Trophoblast cell (in vitro differentiated cells and primary cell): ENCODE results near the gene PRRC2C.

Source experiments
- DNase-seq, 2 donors: peaks; one replicate each; pipeline ENCODE4 v3.0.0-alpha.2; 2016
- H2AFZ ChIP-seq: 2 replicates; pipeline ENCODE4 v1.6.1; 2013; ENCODE audit warnings: low read length, moderate library complexity, mild to moderate bottlenecking; ENCODE audit not compliant: insufficient read depth, poor library complexity
- H2AK5ac ChIP-seq: 2 replicates; pipeline ENCODE4 v1.6.1; 2013; ENCODE audit warnings: mild to moderate bottlenecking, low read length
- H2BK120ac ChIP-seq: 2 replicates; pipeline ENCODE4 v1.6.1; 2013; ENCODE audit warnings: low read length, mild to moderate bottlenecking, moderate library complexity; ENCODE audit not compliant: insufficient read depth, poor library complexity
- H2BK12ac ChIP-seq: 2 replicates; pipeline ENCODE4 v1.6.1; 2013; ENCODE audit warnings: mild to moderate bottlenecking, low read length, moderate library complexity
- H2BK5ac ChIP-seq: 2 replicates; pipeline ENCODE4 v1.6.1; 2013; ENCODE audit warnings: low read length, low read depth, moderate library complexity, mild to moderate bottlenecking; ENCODE audit not compliant: poor library complexity
- H3K14ac ChIP-seq: 2 replicates; pipeline ENCODE4 v1.6.1; 2013; ENCODE audit warnings: mild to moderate bottlenecking, low read length
- H3K18ac ChIP-seq: 2 replicates; pipeline ENCODE4 v1.6.1; 2013; ENCODE audit warnings: mild to moderate bottlenecking, low read length
- H3K23ac ChIP-seq: 2 replicates; pipeline ENCODE4 v1.6.1; 2013; ENCODE audit warnings: low read length
- H3K27ac ChIP-seq: 2 replicates; pipeline ENCODE4 v1.5.1; 2013; ENCODE audit warnings: low read depth, mild to moderate bottlenecking, inconsistent platforms, low read length, moderate library complexity
- H3K27me3 ChIP-seq: 2 replicates; pipeline ENCODE4 v1.6.1; 2013; ENCODE audit warnings: inconsistent platforms, mild to moderate bottlenecking, low read length, moderate library complexity; ENCODE audit not compliant: insufficient read depth
- H3K36me3 ChIP-seq, 2 experiments: 1 replicate in 1 of 2; 2 replicates in 1 of 2; pipeline ENCODE4 v1.6.1; 2013; ENCODE audit warnings: low read length in 2 of 2, mild to moderate bottlenecking in 2 of 2, moderate library complexity in 1 of 2; ENCODE audit not compliant: insufficient read depth in 2 of 2, control insufficient read depth in 1 of 2
- H3K4ac ChIP-seq: 2 replicates; pipeline ENCODE4 v1.6.1; 2013; ENCODE audit warnings: low read depth, mild to moderate bottlenecking, low read length, moderate library complexity
- H3K4me1 ChIP-seq, 2 experiments: 1 replicate in 1 of 2; 2 replicates in 1 of 2; pipeline ENCODE4 v1.6.1; 2013; ENCODE audit warnings: low read length in 2 of 2, mild to moderate bottlenecking in 2 of 2, moderate library complexity in 1 of 2; ENCODE audit not compliant: insufficient read depth in 2 of 2, control insufficient read depth in 1 of 2
- H3K4me2 ChIP-seq: 2 replicates; pipeline ENCODE4 v1.6.1; 2013; ENCODE audit warnings: inconsistent platforms, mild to moderate bottlenecking, low read length, moderate library complexity
- H3K4me3 ChIP-seq: 2 replicates; pipeline ENCODE4 v1.5.1; 2013; ENCODE audit warnings: mild to moderate bottlenecking, low read depth, low read length, inconsistent platforms
- H3K79me1 ChIP-seq: one replicate; pipeline ENCODE4 v1.6.1; 2013; ENCODE audit warnings: low read length
- H3K79me2 ChIP-seq: 2 replicates; pipeline ENCODE4 v1.6.1; 2013; ENCODE audit warnings: low read length, mild to moderate bottlenecking; ENCODE audit not compliant: control insufficient read depth, insufficient read depth, poor library complexity
- H3K9ac ChIP-seq: 2 replicates; pipeline ENCODE4 v1.6.1; 2013; ENCODE audit warnings: mild to moderate bottlenecking, low read length
- H3K9me3 ChIP-seq: 2 replicates; pipeline ENCODE4 v1.6.1; 2013; ENCODE audit warnings: low read depth, mild to moderate bottlenecking, control low read depth, inconsistent platforms, low read length; ENCODE audit not compliant: insufficient read depth
- H4K12ac ChIP-seq: 2 replicates; pipeline ENCODE4 v1.6.1; 2013; ENCODE audit warnings: low read depth, mild to moderate bottlenecking, low read length, moderate library complexity
- H4K8ac ChIP-seq: 2 replicates; pipeline ENCODE4 v1.6.1; 2013; ENCODE audit warnings: low read depth, mild to moderate bottlenecking, low read length, moderate library complexity
- H4K91ac ChIP-seq: one replicate; pipeline ENCODE4 v1.6.1; 2013; ENCODE audit warnings: low read depth, mild to moderate bottlenecking, low read length, moderate library complexity
- WGBS: extraction: QIAGEN DNeasy Blood & Tissue Kit; methylation state at CpG from one replicate; pipeline ENCODE4 v1.1.7; 2013; ENCODE audit warnings: missing lambda C conversion rate; ENCODE audit not compliant: insufficient read length, insufficient coverage; ENCODE audit errors: extremely low coverage; 5-methylcytosine and 5-hydroxymethylcytosine counted together

The PRRC2C gene

DNA sequence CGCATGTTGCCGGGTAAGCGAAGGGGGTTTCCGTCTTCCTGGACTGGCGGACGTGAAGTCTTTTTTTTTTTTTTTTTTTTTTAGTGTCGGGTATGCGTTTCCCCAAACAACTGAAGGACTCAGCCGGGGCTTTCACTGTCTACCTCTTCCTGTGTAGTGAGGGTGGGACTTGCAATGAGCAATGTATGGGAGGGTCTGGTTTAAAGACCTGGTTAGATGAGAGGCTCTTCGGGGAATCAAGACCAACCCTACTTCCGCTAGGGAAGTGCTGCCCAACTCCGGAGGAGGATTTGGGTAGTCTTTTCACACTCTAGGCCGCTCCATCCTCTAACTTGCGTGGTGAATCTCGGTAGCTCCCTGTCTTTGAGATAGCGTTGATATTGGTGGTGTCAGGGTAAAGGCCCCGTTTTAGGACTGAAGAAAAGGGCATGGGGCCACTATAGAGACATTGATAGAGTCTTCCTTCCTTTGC, 754 bp downstream of the PRRC2C start:
- peak overlapping the region; percentile 100 for H3K4ac ChIP-seq
- no peaks in the 10 kb centered on the region for H3K9me3 ChIP-seq
- peak overlapping the region; percentile 97 for H4K8ac ChIP-seq
- H3K79me2 ChIP-seq: peaks cover 10% of the 10 kb centered on the region
- H3K4me2 ChIP-seq: peak overlapping the region; percentile 61
- H3K4me3 ChIP-seq: peak overlapping the region; percentile 96
- H3K9ac ChIP-seq: peak overlapping the region; percentile 99
- no peaks in the 10 kb centered on the region for H3K27me3 ChIP-seq
- peak overlapping the region; percentile 91 for H2AFZ ChIP-seq
- H4K91ac ChIP-seq: peak overlapping the region; percentile 98
- peak in 1 of 2 donors; percentile 73 for DNase-seq
- H3K4me1 ChIP-seq: peaks cover 1 to 2% of the 10 kb centered on the region in 2 experiments
- peaks cover under 1 to 2% of the 10 kb centered on the region in 2 experiments for H3K36me3 ChIP-seq
- H2BK5ac ChIP-seq: peak overlapping the region; percentile 98
- H3K27ac ChIP-seq: peak overlapping the region; percentile 97
- peak overlapping the region; percentile 96 for H2BK120ac ChIP-seq
- peak overlapping the region; percentile 99 for H2AK5ac ChIP-seq
- peak overlapping the region; percentile 98 for H4K12ac ChIP-seq
- no peak overlapping the region for H3K23ac ChIP-seq
- WGBS: no CpG with 5 or more reads among the region's 17 CpGs
- no peak overlapping the region for H2BK12ac ChIP-seq
- peak overlapping the region; percentile 99 for H3K14ac ChIP-seq
- H3K18ac ChIP-seq: peak overlapping the region; percentile 98
- peaks cover 5% of the 10 kb centered on the region for H3K79me1 ChIP-seq

DNA sequence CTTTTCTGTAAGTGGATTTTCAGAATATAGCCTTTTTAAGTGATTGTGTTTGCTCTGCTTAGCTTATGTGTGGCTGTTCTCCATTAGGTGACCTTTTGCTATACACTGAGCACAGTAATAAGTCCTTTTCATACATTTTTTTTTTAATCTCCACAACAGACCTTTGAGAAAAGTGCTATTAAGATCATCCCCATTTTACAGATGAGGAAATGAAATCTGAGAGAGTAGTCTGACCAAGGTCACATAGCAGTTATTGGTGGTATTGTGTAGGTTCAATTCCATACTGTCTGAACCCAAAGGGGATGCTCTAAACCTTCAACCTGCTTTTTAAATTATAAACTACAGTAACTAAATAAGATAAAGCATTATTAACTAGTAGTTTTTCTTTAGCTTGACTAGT, 1.7 kb downstream of the PRRC2C start:
- H3K4me3 ChIP-seq: no peak overlapping the region
- H3K4ac ChIP-seq: peak overlapping the region; percentile 100
- peaks cover 12% of the 10 kb centered on the region for H3K79me2 ChIP-seq
- H4K91ac ChIP-seq: no peak overlapping the region
- no peak overlapping the region for H3K23ac ChIP-seq
- DNase-seq: no peak
- no peak overlapping the region for H2AFZ ChIP-seq
- H3K14ac ChIP-seq: no peak overlapping the region
- H4K12ac ChIP-seq: no peak overlapping the region
- peaks cover 1 to 2% of the 10 kb centered on the region in 2 experiments for H3K4me1 ChIP-seq
- H3K36me3 ChIP-seq: peaks cover 2 to 4% of the 10 kb centered on the region in 2 experiments
- no peaks in the 10 kb centered on the region for H3K27me3 ChIP-seq
- H3K9me3 ChIP-seq: no peaks in the 10 kb centered on the region
- no peak overlapping the region for H2BK12ac ChIP-seq
- H2BK120ac ChIP-seq: no peak overlapping the region
- H3K27ac ChIP-seq: no peak overlapping the region
- no peak overlapping the region for H2BK5ac ChIP-seq
- no peak overlapping the region for H2AK5ac ChIP-seq
- H3K9ac ChIP-seq: no peak overlapping the region
- H3K79me1 ChIP-seq: peaks cover 5% of the 10 kb centered on the region
- no peak overlapping the region for H3K18ac ChIP-seq
- no peak overlapping the region for H4K8ac ChIP-seq
- H3K4me2 ChIP-seq: peak overlapping the region; percentile 61

DNA sequence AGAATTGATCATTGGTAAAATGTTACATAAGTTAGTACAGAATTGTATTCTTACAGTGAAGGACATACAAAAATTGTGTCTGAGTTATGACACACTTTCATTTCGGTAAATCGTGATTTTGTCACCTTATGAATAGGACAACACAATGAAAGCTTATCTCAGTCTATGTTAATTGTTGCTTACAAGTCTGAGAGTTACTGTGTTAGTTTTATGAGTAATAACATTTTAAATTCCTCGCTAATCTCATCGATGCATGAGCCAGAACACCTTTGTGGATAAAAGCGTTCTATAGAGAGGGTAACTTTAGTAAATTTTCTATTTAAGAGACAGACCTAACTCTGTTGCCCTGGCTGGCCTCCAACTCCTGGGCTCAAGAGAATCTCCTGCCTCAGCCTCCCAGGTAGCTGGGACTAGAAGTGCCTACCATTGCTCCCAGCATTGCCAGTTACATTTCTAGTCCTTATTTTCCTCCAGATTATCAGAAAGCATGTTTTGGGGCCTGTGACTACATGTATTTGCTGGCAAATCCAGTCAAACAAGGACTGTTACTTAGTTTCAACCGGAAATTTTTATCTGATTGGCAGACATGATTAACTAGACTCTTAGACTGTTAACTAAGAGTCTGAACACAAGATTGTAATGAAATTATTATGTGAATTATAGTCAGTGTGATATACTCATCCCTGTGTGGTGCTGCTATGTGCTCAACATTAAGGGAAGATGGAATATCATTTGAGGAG, 3.0 kb downstream of the PRRC2C start:
- Histone ChIP-seq H3K23ac (no peak overlapping the region), H2AK5ac (no peak overlapping the region), H4K12ac (no peak overlapping the region), H3K79me1 (peaks cover 5% of the 10 kb centered on the region), H3K4me2 (no peak overlapping the region), H3K27me3 (no peaks in the 10 kb centered on the region), H3K4ac (peak overlapping the region; percentile 83), H2BK5ac (no peak overlapping the region), H2BK12ac (no peak overlapping the region), H3K4me1 (peaks cover 1 to 2% of the 10 kb centered on the region in 2 experiments), H3K79me2 (peaks cover 20% of the 10 kb centered on the region), H3K4me3 (no peak overlapping the region), H4K8ac (no peak overlapping the region), H3K9ac (no peak overlapping the region), H3K27ac (no peak overlapping the region), H3K36me3 (peaks cover 5 to 8% of the 10 kb centered on the region in 2 experiments), H2AFZ (no peak overlapping the region), H4K91ac (no peak overlapping the region), H3K9me3 (no peaks in the 10 kb centered on the region), H3K14ac (no peak overlapping the region), H3K18ac (no peak overlapping the region), H2BK120ac (no peak overlapping the region)
- no CpG with 5 or more reads among the region's 6 CpGs for WGBS
- peak in 1 of 2 donors; percentile 10 for DNase-seq

DNA sequence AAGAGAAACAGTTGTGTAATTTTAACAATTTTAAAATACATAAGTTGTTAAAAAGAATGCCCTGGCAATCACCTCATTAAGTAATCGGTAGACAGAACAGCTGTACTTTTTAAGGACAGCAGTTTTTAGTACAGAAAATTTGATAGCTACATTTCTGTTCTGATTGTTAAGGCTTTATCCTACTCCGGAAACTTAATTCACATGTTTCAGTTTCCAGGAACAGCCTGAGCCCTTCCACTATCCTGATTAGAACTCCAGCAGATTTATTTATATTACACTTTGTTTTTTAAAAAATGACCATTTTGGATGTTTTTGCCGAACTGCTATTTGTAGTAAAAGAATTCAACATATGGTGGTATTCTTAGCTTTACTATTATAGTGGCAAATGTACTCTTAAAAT, 8.7 kb downstream of the PRRC2C start:
- no CpG with 5 or more reads among the region's 3 CpGs for WGBS
- H3K4ac ChIP-seq: no peak overlapping the region
- H3K27me3 ChIP-seq: no peaks in the 10 kb centered on the region
- no peak overlapping the region for H4K8ac ChIP-seq
- H3K9me3 ChIP-seq: no peaks in the 10 kb centered on the region
- H3K23ac ChIP-seq: no peak overlapping the region
- H3K79me1 ChIP-seq: no peaks in the 10 kb centered on the region
- no peak overlapping the region for H3K4me3 ChIP-seq
- no peak overlapping the region for H2BK12ac ChIP-seq
- no peak overlapping the region for H3K14ac ChIP-seq
- H4K12ac ChIP-seq: no peak overlapping the region
- H3K27ac ChIP-seq: no peak overlapping the region
- H2AFZ ChIP-seq: no peak overlapping the region
- no peak for DNase-seq
- H3K4me2 ChIP-seq: no peak overlapping the region
- H2BK120ac ChIP-seq: no peak overlapping the region
- peaks cover 35% of the 10 kb centered on the region for H3K79me2 ChIP-seq
- no peak overlapping the region for H4K91ac ChIP-seq
- no peak overlapping the region for H2AK5ac ChIP-seq
- H3K4me1 ChIP-seq: peaks cover 0 to 2% of the 10 kb centered on the region in 2 experiments
- no peak overlapping the region for H3K18ac ChIP-seq
- H2BK5ac ChIP-seq: no peak overlapping the region
- H3K9ac ChIP-seq: no peak overlapping the region
- H3K36me3 ChIP-seq: peaks cover 8 to 9% of the 10 kb centered on the region in 2 experiments
